Vagina (tissue), 2 donors: ENCODE results near the gene ZNF280A. TPM values are rescaled to one million over a fixed set of nuclear protein-coding genes. Genes with fewer than 3 reads are reported as not detected.

Experiments used
- DNase-seq, 2 donors: peaks; one replicate each; pipeline ENCODE4 v3.0.0-alpha.2; 2017; ENCODE audit errors: extremely low spot score in 2 of 2
- H3K27ac ChIP-seq: fragments of 200-600 bp; sonication (generic); one replicate; pipeline ENCODE4 v1.5.1; 2019
- H3K27me3 ChIP-seq: fragments of 200-600 bp; sonication (generic); one replicate; pipeline ENCODE4 v1.5.1; 2019
- H3K36me3 ChIP-seq, 2 donors: fragments of 200-600 bp; sonication (generic); one replicate each; pipeline ENCODE4 v1.5.1; 2017 to 2019
- H3K4me1 ChIP-seq: fragments of 200-600 bp; sonication (generic); one replicate; pipeline ENCODE4 v1.5.1; 2019
- H3K4me3 ChIP-seq, 2 donors: fragments of 200-600 bp; sonication (generic); 1 replicate in 1 of 2; 2 replicates in 1 of 2; pipeline ENCODE4 v1.5.1; 2016 to 2019
- H3K9me3 ChIP-seq: fragments of 200-600 bp; sonication (generic); one replicate; pipeline ENCODE4 v1.5.1; 2019
- POLR2A ChIP-seq, 2 donors: fragments of 450-650 bp; IDR thresholded peaks; one replicate each; pipeline ENCODE4 v1.6.1; 2017; ENCODE audit warnings: antibody characterized with exemption in 2 of 2, mild to moderate bottlenecking in 2 of 2, moderate library complexity in 2 of 2
- POLR2AphosphoS5 ChIP-seq, 2 donors: sonication (generic); formaldehyde crosslinking; IDR thresholded peaks; one replicate each; pipeline ENCODE4 v1.9.0; 2017; ENCODE audit warnings: antibody characterized with exemption in 2 of 2, mild to moderate bottlenecking in 2 of 2, low read depth in 1 of 2; ENCODE audit not compliant: insufficient read depth in 1 of 2
- intact Hi-C: fragments of 100-400 bp; cut with DNase I; formaldehyde crosslinking; loops from one replicate; pipeline ENCODE4 v1.15.1; 2023
- total RNA-seq: library from RNA; depleted of rRNA; stranded (reverse); fragments of >200 nt; gene quantifications from one replicate; pipeline ENCODE4 v1.2.3, GENCODE V29; 2016
- TF ChIP-seq, protein P1 (sequence below), 3 experiments: fragments of 450-650 bp in 2 of 3; fragments of 200-600 bp in 1 of 3; sonication (generic) in 1 of 3; IDR thresholded peaks; one replicate each; pipeline ENCODE4 v1.5.1; 2017 to 2019; ENCODE audit warnings: antibody characterized with exemption in 3 of 3, mild to moderate bottlenecking in 2 of 3, moderate library complexity in 2 of 3

Gene ZNF280A
- total RNA-seq, 1 donor from 2014 or later, result not detected

DNA sequence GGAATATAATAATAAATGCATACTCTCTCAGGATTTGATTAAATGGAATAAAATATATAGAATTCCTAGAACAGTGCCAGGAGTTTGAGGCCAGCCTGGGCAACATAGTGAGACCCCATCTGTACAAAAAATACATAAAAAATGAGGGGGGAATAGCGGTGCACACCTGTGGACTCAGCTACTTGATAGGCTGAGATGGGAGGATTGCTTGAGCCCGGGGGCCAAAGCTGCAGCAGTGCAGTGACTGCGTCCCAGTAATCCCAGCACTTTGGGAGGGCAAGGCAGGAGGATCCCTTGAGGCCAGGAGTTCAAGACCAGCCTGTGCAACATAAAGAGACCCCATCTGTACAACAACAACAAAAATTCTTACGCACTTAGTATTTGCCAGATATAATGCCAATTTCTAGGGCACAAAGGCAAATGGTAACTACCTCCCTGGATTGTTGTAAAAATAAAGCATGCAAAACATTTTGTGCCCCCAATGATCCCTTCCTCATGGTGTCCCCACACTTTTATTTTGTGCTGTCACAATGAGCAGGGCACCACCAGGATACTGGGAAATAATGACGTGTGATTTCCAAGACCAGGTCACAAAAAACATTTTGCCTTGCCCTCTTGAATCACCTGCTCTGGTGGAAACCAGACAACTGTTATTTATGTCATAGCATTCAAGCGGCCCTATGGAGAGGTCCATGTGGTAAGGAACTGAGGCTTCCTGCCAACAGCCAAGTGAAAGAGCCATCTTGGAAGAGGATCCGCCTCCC, 18.3 kb upstream of the ZNF280A start:
- Histone ChIP-seq H3K36me3 (no peaks in the 10 kb centered on the region), H3K9me3 (no peaks in the 10 kb centered on the region), H3K4me1 (no peaks in the 10 kb centered on the region), H3K27ac (no peak overlapping the region), H3K4me3 (no peak overlapping the region), H3K27me3 (no peaks in the 10 kb centered on the region)
- no peak for DNase-seq
- intact Hi-C loops, result no loop called here
- TF ChIP-seq, protein P1, sequence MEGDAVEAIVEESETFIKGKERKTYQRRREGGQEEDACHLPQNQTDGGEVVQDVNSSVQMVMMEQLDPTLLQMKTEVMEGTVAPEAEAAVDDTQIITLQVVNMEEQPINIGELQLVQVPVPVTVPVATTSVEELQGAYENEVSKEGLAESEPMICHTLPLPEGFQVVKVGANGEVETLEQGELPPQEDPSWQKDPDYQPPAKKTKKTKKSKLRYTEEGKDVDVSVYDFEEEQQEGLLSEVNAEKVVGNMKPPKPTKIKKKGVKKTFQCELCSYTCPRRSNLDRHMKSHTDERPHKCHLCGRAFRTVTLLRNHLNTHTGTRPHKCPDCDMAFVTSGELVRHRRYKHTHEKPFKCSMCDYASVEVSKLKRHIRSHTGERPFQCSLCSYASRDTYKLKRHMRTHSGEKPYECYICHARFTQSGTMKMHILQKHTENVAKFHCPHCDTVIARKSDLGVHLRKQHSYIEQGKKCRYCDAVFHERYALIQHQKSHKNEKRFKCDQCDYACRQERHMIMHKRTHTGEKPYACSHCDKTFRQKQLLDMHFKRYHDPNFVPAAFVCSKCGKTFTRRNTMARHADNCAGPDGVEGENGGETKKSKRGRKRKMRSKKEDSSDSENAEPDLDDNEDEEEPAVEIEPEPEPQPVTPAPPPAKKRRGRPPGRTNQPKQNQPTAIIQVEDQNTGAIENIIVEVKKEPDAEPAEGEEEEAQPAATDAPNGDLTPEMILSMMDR (IDR thresholded peaks at IDR 0.05), result no peak
- TF ChIP-seq POLR2A (IDR thresholded peaks at IDR 0.05), result no peak
- no peak for TF ChIP-seq POLR2AphosphoS5 (IDR thresholded peaks at IDR 0.05; ENCODE audit: insufficient read depth in 1 of 2, low read depth in 1 of 2)

DNA sequence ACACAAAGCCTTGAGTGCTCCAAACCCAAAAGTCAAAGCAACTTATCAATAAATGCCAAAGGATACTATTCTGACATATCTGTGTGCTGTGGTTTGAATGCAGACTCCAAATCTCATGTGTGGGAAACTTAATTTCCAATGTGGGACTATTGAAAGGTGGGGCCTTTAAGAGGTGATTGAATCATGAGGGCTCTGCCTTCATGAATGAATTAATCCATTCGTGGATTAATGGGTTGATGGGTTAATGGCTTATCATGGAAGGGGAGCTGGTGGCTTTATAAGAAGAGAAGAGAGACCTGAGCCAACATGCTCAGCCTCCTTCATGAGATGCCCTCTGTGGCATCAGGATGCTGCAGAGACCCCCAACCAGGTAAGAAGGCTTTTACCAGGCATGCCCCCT, 16.8 kb upstream of the ZNF280A start:
- Histone ChIP-seq H3K36me3 (no peaks in the 10 kb centered on the region), H3K4me3 (no peak overlapping the region), H3K27ac (no peak overlapping the region), H3K4me1 (no peaks in the 10 kb centered on the region), H3K27me3 (no peaks in the 10 kb centered on the region), H3K9me3 (no peaks in the 10 kb centered on the region)
- intact Hi-C loops, result no loop called here
- TF ChIP-seq POLR2AphosphoS5 (IDR thresholded peaks at IDR 0.05; ENCODE audit: insufficient read depth in 1 of 2, low read depth in 1 of 2) (no peak), POLR2A (IDR thresholded peaks at IDR 0.05) (no peak)
- TF ChIP-seq, protein P1 (IDR thresholded peaks at IDR 0.05), result no peak
- no peak for DNase-seq

GRCh38 chr22:22536515-22536914, 16.4 kb upstream of the ZNF280A start:
- Histone ChIP-seq H3K9me3 (no peaks in the 10 kb centered on the region), H3K4me3 (no peak overlapping the region), H3K36me3 (no peaks in the 10 kb centered on the region), H3K4me1 (no peaks in the 10 kb centered on the region), H3K27ac (no peak overlapping the region), H3K27me3 (no peaks in the 10 kb centered on the region)
- no peak for TF ChIP-seq POLR2AphosphoS5 (IDR thresholded peaks at IDR 0.05; ENCODE audit: insufficient read depth in 1 of 2, low read depth in 1 of 2)
- TF ChIP-seq POLR2A (IDR thresholded peaks at IDR 0.05), result no peak
- TF ChIP-seq, protein P1 (IDR thresholded peaks at IDR 0.05), result no peak
- intact Hi-C loops, result no loop called here
- no peak for DNase-seq

GRCh38 chr22:22535662-22536061, 15.6 kb upstream of the ZNF280A start:
- Histone ChIP-seq H3K9me3 (no peaks in the 10 kb centered on the region), H3K27ac (no peak overlapping the region), H3K36me3 (no peaks in the 10 kb centered on the region), H3K27me3 (no peaks in the 10 kb centered on the region), H3K4me3 (no peak overlapping the region), H3K4me1 (no peaks in the 10 kb centered on the region)
- TF ChIP-seq POLR2A (IDR thresholded peaks at IDR 0.05) (no peak), POLR2AphosphoS5 (IDR thresholded peaks at IDR 0.05; ENCODE audit: insufficient read depth in 1 of 2, low read depth in 1 of 2) (no peak)
- TF ChIP-seq, protein P1 (IDR thresholded peaks at IDR 0.05), result no peak
- no peak for DNase-seq
- intact Hi-C loops, result no loop called here
